ENCODE data around the gene MT1G.

The MT1G gene

DNA sequence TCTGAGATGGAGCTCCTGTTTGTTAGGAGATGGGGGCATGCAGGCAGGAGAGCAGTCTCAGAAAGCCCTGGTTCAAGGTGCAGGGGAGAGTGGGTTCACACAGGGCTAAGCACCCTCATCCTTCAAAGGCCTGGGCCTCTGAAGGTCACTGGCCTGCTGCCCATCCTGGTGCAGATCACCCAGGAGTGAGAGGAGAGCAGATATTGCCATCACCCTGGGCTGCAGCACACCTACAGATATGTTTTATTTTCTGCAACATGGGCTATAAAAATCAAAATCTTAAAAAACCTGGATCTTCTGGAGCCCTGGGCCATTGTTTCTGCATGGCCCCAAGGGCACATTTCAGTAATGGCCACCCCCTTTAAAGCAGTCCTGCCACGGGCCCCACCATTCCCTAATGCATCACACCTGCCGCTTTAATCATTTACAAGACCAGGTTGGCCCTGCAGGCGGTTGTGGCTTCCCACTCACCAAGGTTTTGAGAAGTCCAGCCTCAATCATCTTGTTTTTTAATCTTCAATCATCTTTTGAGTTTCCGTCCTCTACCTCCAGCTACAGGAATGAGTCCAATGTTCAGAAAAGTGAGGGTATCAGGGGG, 41.7 kb upstream of the MT1G start:
- TF ChIP-seq, protein P1, sequence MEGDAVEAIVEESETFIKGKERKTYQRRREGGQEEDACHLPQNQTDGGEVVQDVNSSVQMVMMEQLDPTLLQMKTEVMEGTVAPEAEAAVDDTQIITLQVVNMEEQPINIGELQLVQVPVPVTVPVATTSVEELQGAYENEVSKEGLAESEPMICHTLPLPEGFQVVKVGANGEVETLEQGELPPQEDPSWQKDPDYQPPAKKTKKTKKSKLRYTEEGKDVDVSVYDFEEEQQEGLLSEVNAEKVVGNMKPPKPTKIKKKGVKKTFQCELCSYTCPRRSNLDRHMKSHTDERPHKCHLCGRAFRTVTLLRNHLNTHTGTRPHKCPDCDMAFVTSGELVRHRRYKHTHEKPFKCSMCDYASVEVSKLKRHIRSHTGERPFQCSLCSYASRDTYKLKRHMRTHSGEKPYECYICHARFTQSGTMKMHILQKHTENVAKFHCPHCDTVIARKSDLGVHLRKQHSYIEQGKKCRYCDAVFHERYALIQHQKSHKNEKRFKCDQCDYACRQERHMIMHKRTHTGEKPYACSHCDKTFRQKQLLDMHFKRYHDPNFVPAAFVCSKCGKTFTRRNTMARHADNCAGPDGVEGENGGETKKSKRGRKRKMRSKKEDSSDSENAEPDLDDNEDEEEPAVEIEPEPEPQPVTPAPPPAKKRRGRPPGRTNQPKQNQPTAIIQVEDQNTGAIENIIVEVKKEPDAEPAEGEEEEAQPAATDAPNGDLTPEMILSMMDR (IDR thresholded peaks at IDR 0.05; ENCODE audit: insufficient read depth, missing control alignments): no peak
- FAIRE-seq: no peak
- no peak for DNase-seq (ENCODE audit: insufficient read length, low spot score)

DNA sequence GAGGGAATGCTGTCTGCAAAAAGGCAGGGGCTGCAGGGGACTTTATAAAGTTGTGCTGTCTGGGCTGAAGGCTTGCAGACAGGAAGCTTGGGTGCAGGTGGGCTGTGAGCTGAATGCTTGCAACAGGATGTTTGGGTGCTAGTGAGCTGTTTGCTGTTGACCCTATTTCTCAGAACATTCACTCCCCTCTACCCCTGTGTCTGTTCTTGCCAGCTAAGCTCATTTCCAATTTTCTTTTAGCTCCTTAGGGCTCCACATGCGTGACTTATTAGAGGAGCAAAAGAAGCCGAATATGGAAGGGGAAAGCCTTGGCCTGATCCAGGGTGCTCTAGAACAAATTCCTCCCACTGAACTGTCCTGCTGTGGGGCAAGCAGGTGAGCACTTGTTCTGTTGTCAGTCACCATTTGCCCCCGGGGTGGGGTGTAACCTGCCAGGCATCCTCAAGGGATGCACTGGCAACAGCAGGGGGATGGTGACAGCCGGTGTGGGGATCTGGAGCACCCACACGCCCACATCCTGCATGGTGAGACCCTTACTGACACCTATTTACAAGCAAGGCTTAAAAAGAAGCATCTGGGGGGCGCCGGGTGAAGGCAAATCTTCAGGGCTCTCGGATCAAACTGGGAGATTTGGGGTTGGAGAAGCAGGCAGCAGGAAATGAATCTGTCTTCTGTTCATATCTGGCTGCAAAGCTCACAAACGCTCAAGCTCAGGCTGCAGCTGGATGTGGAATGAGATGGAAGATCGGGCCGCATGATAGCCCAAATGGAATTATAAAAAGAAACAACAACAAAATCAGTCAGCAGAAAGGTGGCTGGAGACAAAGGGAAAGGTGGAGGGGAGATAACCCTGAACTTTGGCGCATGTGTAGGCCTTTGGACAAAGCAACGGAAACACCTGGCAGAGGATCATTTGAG, 40.9 kb upstream of the MT1G start:
- TF ChIP-seq, protein P1 (IDR thresholded peaks at IDR 0.05; ENCODE audit: insufficient read depth, missing control alignments): no peak
- FAIRE-seq (no peak), DNase-seq (ENCODE audit: insufficient read length, low spot score) (no peak)

DNA sequence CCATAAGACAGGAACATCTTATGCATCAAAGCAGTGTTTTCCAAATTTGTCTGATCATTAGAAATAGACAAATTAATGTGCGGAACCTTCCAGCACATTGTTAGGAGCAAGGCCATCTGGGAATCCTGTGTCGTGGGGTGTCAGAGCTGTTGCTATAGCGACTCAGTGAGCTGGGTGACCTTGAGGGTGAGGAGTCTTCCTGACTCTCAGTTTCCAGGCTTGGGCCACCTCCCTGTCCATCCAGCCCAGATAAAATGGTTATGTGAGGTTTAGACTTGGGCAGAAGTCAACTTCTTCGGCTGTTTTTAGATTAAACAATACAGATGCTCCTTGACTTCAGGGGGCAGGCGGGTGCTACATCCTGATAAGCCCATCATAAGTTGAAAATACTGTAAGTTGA, 35.0 kb upstream of the MT1G start:
- DNase-seq (ENCODE audit: insufficient read length, low spot score) (no peak), FAIRE-seq (no peak)
- TF ChIP-seq, protein P1 (IDR thresholded peaks at IDR 0.05; ENCODE audit: insufficient read depth, missing control alignments): no peak

DNA sequence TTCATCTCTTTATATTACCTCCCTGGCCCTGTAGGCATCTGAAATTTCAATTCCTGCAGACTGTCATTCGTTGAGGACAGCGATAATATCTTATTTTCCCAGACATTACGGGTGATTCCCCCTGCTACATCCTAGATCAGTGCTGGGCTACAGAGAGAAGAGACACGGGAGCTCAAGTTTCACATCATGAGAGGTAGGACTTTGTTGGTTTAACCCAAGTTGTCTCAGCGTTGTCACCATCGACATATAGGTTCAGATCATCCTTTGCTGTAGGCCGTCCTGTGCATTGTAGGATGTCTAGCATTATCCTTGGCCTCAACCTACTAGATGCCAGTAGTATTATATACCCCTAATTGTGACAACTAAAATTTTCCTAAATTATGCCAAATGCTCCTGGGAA, 33.7 kb upstream of the MT1G start:
- no peak for FAIRE-seq
- no peak for DNase-seq (ENCODE audit: insufficient read length, low spot score)
- TF ChIP-seq, protein P1 (IDR thresholded peaks at IDR 0.05; ENCODE audit: insufficient read depth, missing control alignments): no peak

DNA sequence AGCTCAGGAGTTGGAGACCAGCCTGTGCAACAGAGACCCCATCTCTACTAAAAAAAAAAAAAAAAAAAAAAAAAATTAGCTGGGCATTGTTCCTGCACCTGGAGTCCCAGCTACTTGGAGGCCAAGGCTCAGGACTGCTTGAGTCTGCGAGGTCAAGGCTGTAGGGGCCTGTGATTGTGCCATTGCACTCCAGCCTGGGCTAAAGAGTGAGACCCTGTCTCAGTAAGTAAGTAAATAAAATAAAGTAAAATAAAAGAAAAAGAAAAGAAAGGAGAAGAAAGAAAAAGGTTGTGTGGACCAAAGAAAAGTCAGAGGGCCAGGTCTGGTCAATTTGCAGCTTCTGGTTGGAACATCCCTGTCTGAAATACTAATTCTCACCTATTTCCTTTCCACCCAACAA, 32.8 kb upstream of the MT1G start:
- FAIRE-seq (no peak), DNase-seq (ENCODE audit: insufficient read length, low spot score) (no peak)
- TF ChIP-seq, protein P1 (IDR thresholded peaks at IDR 0.05; ENCODE audit: insufficient read depth, missing control alignments): no peak

DNA sequence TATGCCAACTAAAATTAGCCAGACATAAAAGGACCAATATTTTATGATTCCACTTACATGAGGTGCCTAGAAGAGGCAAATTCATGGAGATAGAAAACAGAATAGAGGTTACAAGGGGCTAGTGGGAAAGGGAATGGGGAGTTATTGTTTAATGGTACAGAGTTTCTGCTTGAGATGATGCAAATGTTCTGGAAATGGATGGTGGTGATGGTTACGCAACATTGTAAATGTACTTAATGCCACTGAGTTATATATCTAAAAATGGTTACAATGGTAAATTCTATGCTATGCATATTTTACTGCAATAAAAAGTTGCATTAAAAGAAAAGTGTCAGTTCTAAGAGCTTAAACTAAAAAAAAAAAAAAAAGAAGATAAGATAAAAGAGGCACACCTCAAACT, 32.3 kb upstream of the MT1G start:
- no peak for FAIRE-seq
- no peak for DNase-seq (ENCODE audit: insufficient read length, low spot score)
- TF ChIP-seq, protein P1 (IDR thresholded peaks at IDR 0.05; ENCODE audit: insufficient read depth, missing control alignments): no peak
